ENCODE measurements around the gene LARP4B. TPM values are rescaled to one million over a fixed set of nuclear protein-coding genes. Genes with fewer than 3 reads are reported as not detected.

The LARP4B gene
- polyA plus RNA-seq, 1 of the 3 experiments (the other 2 are of a cell fraction) = 23.3 TPM

- TF ChIP-seq RCOR1 (IDR thresholded peaks at IDR 0.05; ENCODE audit: low read length) (no peak), USF1 (IDR thresholded peaks at IDR 0.05; ENCODE audit: borderline replicate concordance, low read depth) (no peak), EP300 (IDR thresholded peaks at IDR 0.05; ENCODE audit: borderline replicate concordance in 1 of 2, low read depth in 1 of 2, low read length in 1 of 2) (no peak), MXI1 (IDR thresholded peaks at IDR 0.05; ENCODE audit: low read depth, low read length) (no peak), FOSL2 (IDR thresholded peaks at IDR 0.05; ENCODE audit: borderline replicate concordance, low read depth) (no peak), CTCF (IDR thresholded peaks at IDR 0.05) (no peak)
These were observed 135.3 kb downstream of the LARP4B start (continued) for GRCh38 chr10:796233-796632.

GRCh38 chr10:794382-794956 lies 137.0 kb downstream of the LARP4B start:
- Histone ChIP-seq H3K9ac (no peak overlapping the region), H3K36me3 (replicated peaks in 1 of 2; ENCODE audit: control insufficient read depth in 1 of 2, insufficient read depth in 2 of 2, low read length in 1 of 2) (peaks cover 0 to 9% of the 10 kb centered on the region in 2 experiments), H3K9me2 (no peaks in the 10 kb centered on the region), H3K79me2 (ENCODE audit: insufficient read depth) (no peaks in the 10 kb centered on the region), H3K4me1 (ENCODE audit: control insufficient read depth in 1 of 2, insufficient read depth in 2 of 2, low read depth in 1 of 2, low read length in 1 of 2) (peaks cover 0 to 10% of the 10 kb centered on the region in 2 experiments; a peak in 1 of 4 replicates), H3K9me3 (no peaks in the 10 kb centered on the region), H3K27me3 (ENCODE audit: insufficient read depth) (no peaks in the 10 kb centered on the region), H3F3A (replicated peaks; ENCODE audit: insufficient read depth) (no peaks in the 10 kb centered on the region), H3K4me2 (no peak overlapping the region), H2AFZ (ENCODE audit: low read depth) (no peak overlapping the region), H4K20me1 (ENCODE audit: insufficient read depth) (no peaks in the 10 kb centered on the region), H3K4me3 (ENCODE audit: low read depth in 2 of 2, low read length in 1 of 2) (no peak overlapping the region), H3K27ac (ENCODE audit: low read depth in 2 of 2, low read length in 1 of 2) (no peak overlapping the region)
- WGBS (ENCODE audit: low lambda C conversion rate) = 91% methylated on average over 6 of the region's 7 CpGs
- CTCF ChIA-PET = interaction anchor here (1.9 to 2.3 kb wide), 2 partner anchors 10 to 284 kb away, joined by 7 to 9 read pairs; no protein-coding TSS in a partner anchor
- POLR2A ChIA-PET = no interaction called here
- TF ChIP-seq RAD21 (IDR thresholded peaks at IDR 0.05; ENCODE audit: low read length) = 0 out of 2 replicates have a peak, but pooled peaks have one; percentile 25
- TF ChIP-seq ZBTB33 (IDR thresholded peaks at IDR 0.05; ENCODE audit: borderline replicate concordance, low read depth) = no peak
- peak; percentile 33 for TF ChIP-seq CTCF (IDR thresholded peaks at IDR 0.05)
- peak; percentile 22 for DNase-seq
